HepG2 (cell line): ENCODE results near the gene ZSWIM5. TPM values are rescaled to one million over a fixed set of nuclear protein-coding genes. Genes with fewer than 3 reads are reported as not detected.

Experiments
- ARNT2 ChIP-seq: sonication (generic); formaldehyde crosslinking; IDR thresholded peaks from 2 replicates; pipeline ENCODE4 v1.8.0; 2022; ENCODE audit warnings: mild to moderate bottlenecking, low read depth, missing genetic modification reagents, moderate library complexity
- BCL6 ChIP-seq: IDR thresholded peaks from 2 replicates; pipeline ENCODE4 v1.6.1; 2016; ENCODE audit warnings: missing genetic modification reagents, missing compliant biosample characterization
- CEBPB ChIP-seq: IDR thresholded peaks from 2 replicates; pipeline ENCODE4 v1.6.1; 2011; ENCODE audit warnings: low read depth, low read length, improper control_type of control experiment, borderline replicate concordance
- KDM6A ChIP-seq: IDR thresholded peaks from 2 replicates; pipeline ENCODE4 v1.6.1; 2016; ENCODE audit warnings: low read depth
- NFATC3 ChIP-seq: sonication (generic); formaldehyde crosslinking; IDR thresholded peaks from 2 replicates; pipeline ENCODE4 v1.5.1; 2020; ENCODE audit warnings: mild to moderate bottlenecking, missing genetic modification reagents
- SNAPC4 ChIP-seq: sonication (generic); formaldehyde crosslinking; IDR thresholded peaks from 2 replicates; pipeline ENCODE4 v1.4.0; 2020; ENCODE audit warnings: mild to moderate bottlenecking, missing genetic modification reagents
- TOPORS ChIP-seq: sonication (generic); formaldehyde crosslinking; IDR thresholded peaks from 2 replicates; pipeline ENCODE4 v1.8.0; 2023; ENCODE audit warnings: mild to moderate bottlenecking, missing genetic modification reagents
- ZNF282 ChIP-seq: fragments of 450-650 bp; IDR thresholded peaks from 2 replicates; pipeline ENCODE4 v1.6.1; 2018; ENCODE audit not compliant: partially characterized antibody
- ZNF343 ChIP-seq: sonication (generic); formaldehyde crosslinking; IDR thresholded peaks from 2 replicates; pipeline ENCODE4 v1.4.0; 2020; ENCODE audit warnings: mild to moderate bottlenecking, missing genetic modification reagents
- ZNF646 ChIP-seq: sonication (generic); formaldehyde crosslinking; IDR thresholded peaks from 2 replicates; pipeline ENCODE4 v1.9.0; 2021; ENCODE audit warnings: mild to moderate bottlenecking, missing genetic modification reagents
- ZSCAN20 ChIP-seq: sonication (generic); formaldehyde crosslinking; IDR thresholded peaks from 2 replicates; pipeline ENCODE4 v1.4.0; 2020; ENCODE audit warnings: missing genetic modification reagents, mild to moderate bottlenecking, borderline replicate concordance
- ZXDC ChIP-seq: sonication (generic); formaldehyde crosslinking; IDR thresholded peaks from 2 replicates; pipeline ENCODE4 v1.5.0; 2020; ENCODE audit warnings: mild to moderate bottlenecking, missing genetic modification reagents
- polyA plus RNA-seq, 8 experiments: library from polyadenylated mRNA; depleted of rRNA in 3 of 8; stranded (reverse) in 7 of 8; unstranded in 1 of 8; fragments of >200 nt; fragmentation: Illumina TruSeq in 4 of 8; extraction: Trizol in 4 of 8; gene quantifications; 2 replicates each; pipeline versions ENCODE4 v1.2.1 to v1.2.3, GENCODE V29; 2011 to 2016; ENCODE audit warnings: low read depth in 4 of 8, missing spikeins in 1 of 8, mixed read lengths in 1 of 8; ENCODE audit not compliant: insufficient read depth in 1 of 8
- total RNA-seq, 5 experiments: library from RNA; depleted of rRNA; stranded (reverse); fragments of >200 nt; fragmentation: Illumina TruSeq; extraction: Trizol; gene quantifications; 2 replicates each; pipeline ENCODE4 v1.2.3, GENCODE V29; 2016; ENCODE audit warnings: low read depth in 1 of 5

Gene ZSWIM5
- total and polyA plus RNA-seq, 2 of the 13 experiments (the other 11 are each of a cell fraction or from before 2014, with no cell fraction given) = 11.0 to 20.6 TPM

GRCh38 chr1:45067806-45068205, 138.6 kb downstream of the ZSWIM5 start (continued):
- TF ChIP-seq ZNF646 (CRISPR knock-in tag) (no peak), ZXDC (CRISPR knock-in tag) (no peak), SNAPC4 (CRISPR knock-in tag) (no peak), ZNF282 (no peak), ZSCAN20 (CRISPR knock-in tag) (no peak), TOPORS (CRISPR knock-in tag) (no peak), BCL6 (no peak), CEBPB (no peak), NFATC3 (CRISPR knock-in tag) (no peak), ARNT2 (CRISPR knock-in tag) (no peak), KDM6A (CRISPR knock-in tag) (no peak), ZNF343 (no peak)
